ENCODE results near the gene CCT8.

DNA sequence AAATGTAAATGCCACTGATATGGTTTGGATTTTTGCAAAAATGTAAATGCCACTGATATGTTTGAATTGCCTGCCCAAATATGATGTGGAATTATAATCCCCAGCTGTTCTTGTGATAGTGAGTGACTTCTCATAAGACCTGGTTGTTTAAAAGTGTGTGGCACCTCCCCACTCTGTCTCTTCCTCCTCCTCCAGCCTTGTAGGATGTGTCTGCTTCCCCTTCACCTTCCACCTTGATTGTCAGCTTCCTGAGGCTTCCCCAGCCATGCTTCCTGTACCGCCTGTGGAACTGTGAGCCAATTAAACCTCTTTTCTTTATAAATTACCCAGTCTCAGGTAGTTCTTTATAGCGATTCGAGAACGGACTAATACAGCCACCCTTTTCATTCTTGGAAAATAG lies 1.3 kb upstream of the CCT8 start:
- TF ChIP-seq, protein P1, sequence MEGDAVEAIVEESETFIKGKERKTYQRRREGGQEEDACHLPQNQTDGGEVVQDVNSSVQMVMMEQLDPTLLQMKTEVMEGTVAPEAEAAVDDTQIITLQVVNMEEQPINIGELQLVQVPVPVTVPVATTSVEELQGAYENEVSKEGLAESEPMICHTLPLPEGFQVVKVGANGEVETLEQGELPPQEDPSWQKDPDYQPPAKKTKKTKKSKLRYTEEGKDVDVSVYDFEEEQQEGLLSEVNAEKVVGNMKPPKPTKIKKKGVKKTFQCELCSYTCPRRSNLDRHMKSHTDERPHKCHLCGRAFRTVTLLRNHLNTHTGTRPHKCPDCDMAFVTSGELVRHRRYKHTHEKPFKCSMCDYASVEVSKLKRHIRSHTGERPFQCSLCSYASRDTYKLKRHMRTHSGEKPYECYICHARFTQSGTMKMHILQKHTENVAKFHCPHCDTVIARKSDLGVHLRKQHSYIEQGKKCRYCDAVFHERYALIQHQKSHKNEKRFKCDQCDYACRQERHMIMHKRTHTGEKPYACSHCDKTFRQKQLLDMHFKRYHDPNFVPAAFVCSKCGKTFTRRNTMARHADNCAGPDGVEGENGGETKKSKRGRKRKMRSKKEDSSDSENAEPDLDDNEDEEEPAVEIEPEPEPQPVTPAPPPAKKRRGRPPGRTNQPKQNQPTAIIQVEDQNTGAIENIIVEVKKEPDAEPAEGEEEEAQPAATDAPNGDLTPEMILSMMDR (IDR thresholded peaks at IDR 0.05; ENCODE audit: control extremely low read depth in 1 of 3, insufficient read depth in 1 of 3, low read depth in 1 of 3, low read length in 3 of 3): no peak
- TF ChIP-seq POLR2A (IDR thresholded peaks at IDR 0.05; ENCODE audit: control extremely low read depth in 1 of 2, low read depth in 2 of 2, low read length in 2 of 2) (no peak), POLR2AphosphoS5 (IDR thresholded peaks at IDR 0.05; ENCODE audit: low read depth, low read length) (no peak), NRF1 (IDR thresholded peaks at IDR 0.05; ENCODE audit: low read depth, low read length) (no peak), EZH2 (IDR thresholded peaks at IDR 0.05; ENCODE audit: low read depth, low read length, severe bottlenecking) (no peak), RNF2 (IDR thresholded peaks at IDR 0.05; ENCODE audit: borderline replicate concordance, low read depth, low read length, missing control alignments, poor library complexity, severe bottlenecking) (no peak), FOSL1 (IDR thresholded peaks at IDR 0.05; ENCODE audit: insufficient read depth, low read depth, low read length) (no peak), RFX5 (IDR thresholded peaks at IDR 0.05; ENCODE audit: borderline replicate concordance, low read depth, low read length) (no peak), CHD2 (IDR thresholded peaks at IDR 0.05; ENCODE audit: low read length) (no peak), TCF12 (IDR thresholded peaks at IDR 0.05; ENCODE audit: low read depth, low read length) (no peak), MAFK (IDR thresholded peaks at IDR 0.05; ENCODE audit: low read depth, low read length) (no peak), HDAC6 (IDR thresholded peaks at IDR 0.05; ENCODE audit: low read depth, low read length) (no peak), SIN3A (conservative IDR thresholded peaks at IDR 0.05 in 1 of 2, IDR thresholded peaks at IDR 0.05 in 1 of 2; ENCODE audit: low read depth in 1 of 2, low read length in 2 of 2) (no peak), CEBPB (IDR thresholded peaks at IDR 0.05; ENCODE audit: low read depth, low read length) (no peak)
